HepG2 (cell line): Measurements from ENCODE around the gene PLSCR5. TPM values are rescaled to one million over a fixed set of nuclear protein-coding genes. Genes with fewer than 3 reads are reported as not detected.
A peak's percentile ranks its signal among the peaks of the same experiment; 100 is the strongest.

Experiments used
- EZH2 ChIP-seq: conservative IDR thresholded peaks from 2 replicates; pipeline ENCODE4 v1.6.1; 2012; ENCODE audit warnings: mild to moderate bottlenecking, low read depth, low read length, moderate library complexity
- IKZF1 ChIP-seq: fragments of 450-650 bp; IDR thresholded peaks from 2 replicates; pipeline ENCODE4 v1.7.1; 2016
- MBD4 ChIP-seq: IDR thresholded peaks from 2 replicates; pipeline ENCODE4 v1.6.1; 2012; ENCODE audit warnings: low read length, inconsistent platforms, borderline replicate concordance
- NAIF1 ChIP-seq: sonication (generic); formaldehyde crosslinking; IDR thresholded peaks from 2 replicates; pipeline ENCODE4 v1.5.0; 2020; ENCODE audit warnings: mild to moderate bottlenecking, missing genetic modification reagents, borderline replicate concordance
- REXO4 ChIP-seq: sonication (generic); formaldehyde crosslinking; IDR thresholded peaks from 2 replicates; pipeline ENCODE4 v1.8.0; 2022; ENCODE audit warnings: missing genetic modification reagents, mild to moderate bottlenecking, borderline replicate concordance
- ZMYM2 ChIP-seq: sonication (generic); formaldehyde crosslinking; IDR thresholded peaks from 2 replicates; pipeline ENCODE4 v1.8.0; 2022; ENCODE audit warnings: mild to moderate bottlenecking, missing genetic modification reagents
- ZNF331 ChIP-seq: sonication (generic); formaldehyde crosslinking; IDR thresholded peaks from 2 replicates; pipeline ENCODE4 v1.4.0; 2020; ENCODE audit warnings: missing genetic modification reagents
- ZNF619 ChIP-seq: sonication (generic); formaldehyde crosslinking; IDR thresholded peaks from 2 replicates; pipeline ENCODE4 v1.4.0; 2020; ENCODE audit warnings: mild to moderate bottlenecking, missing genetic modification reagents
- ZNF782 ChIP-seq: sonication (generic); formaldehyde crosslinking; IDR thresholded peaks from 2 replicates; pipeline ENCODE4 v1.4.0; 2020; ENCODE audit warnings: missing genetic modification reagents, mild to moderate bottlenecking, borderline replicate concordance
- polyA plus RNA-seq, 8 experiments: library from polyadenylated mRNA; depleted of rRNA in 3 of 8; stranded (reverse) in 7 of 8; unstranded in 1 of 8; fragments of >200 nt; fragmentation: Illumina TruSeq in 4 of 8; extraction: Trizol in 4 of 8; gene quantifications; 2 replicates each; pipeline versions ENCODE4 v1.2.1 to v1.2.3, GENCODE V29; 2011 to 2016; ENCODE audit warnings: low read depth in 4 of 8, missing spikeins in 1 of 8, mixed read lengths in 1 of 8; ENCODE audit not compliant: insufficient read depth in 1 of 8
- total RNA-seq, 5 experiments: library from RNA; depleted of rRNA; stranded (reverse); fragments of >200 nt; fragmentation: Illumina TruSeq; extraction: Trizol; gene quantifications; 2 replicates each; pipeline ENCODE4 v1.2.3, GENCODE V29; 2016; ENCODE audit warnings: low read depth in 1 of 5
- TF ChIP-seq, protein P1 (sequence below): sonication (generic); formaldehyde crosslinking; IDR thresholded peaks from one replicate; pipeline ENCODE4 v1.5.1; 2020; ENCODE audit warnings: mild to moderate bottlenecking, missing genetic modification reagents; ENCODE audit errors: not compliant biosample characterization
- TF ChIP-seq, protein P2 (sequence below): sonication (generic); formaldehyde crosslinking; IDR thresholded peaks from 2 replicates; pipeline ENCODE4 v1.4.0; 2020; ENCODE audit warnings: missing genetic modification reagents
- TF ChIP-seq, protein P3 (sequence below): sonication (generic); formaldehyde crosslinking; IDR thresholded peaks from 2 replicates; pipeline ENCODE4 v1.8.0; 2022; ENCODE audit warnings: mild to moderate bottlenecking, missing genetic modification reagents
- TF ChIP-seq, protein P4 (sequence below): sonication (generic); formaldehyde crosslinking; IDR thresholded peaks from 2 replicates; pipeline ENCODE4 v1.4.0; 2020; ENCODE audit warnings: low read depth, mild to moderate bottlenecking, missing genetic modification reagents
- TF ChIP-seq, protein P5 (sequence below): sonication (generic); IDR thresholded peaks from 2 replicates; pipeline ENCODE4 v1.6.1; 2016; ENCODE audit warnings: low read depth, borderline replicate concordance

The PLSCR5 gene
- total and polyA plus RNA-seq, 2 of the 13 experiments (the other 11 are each of a cell fraction or from before 2014, with no cell fraction given), result 0.50 TPM; not detected in 1

DNA sequence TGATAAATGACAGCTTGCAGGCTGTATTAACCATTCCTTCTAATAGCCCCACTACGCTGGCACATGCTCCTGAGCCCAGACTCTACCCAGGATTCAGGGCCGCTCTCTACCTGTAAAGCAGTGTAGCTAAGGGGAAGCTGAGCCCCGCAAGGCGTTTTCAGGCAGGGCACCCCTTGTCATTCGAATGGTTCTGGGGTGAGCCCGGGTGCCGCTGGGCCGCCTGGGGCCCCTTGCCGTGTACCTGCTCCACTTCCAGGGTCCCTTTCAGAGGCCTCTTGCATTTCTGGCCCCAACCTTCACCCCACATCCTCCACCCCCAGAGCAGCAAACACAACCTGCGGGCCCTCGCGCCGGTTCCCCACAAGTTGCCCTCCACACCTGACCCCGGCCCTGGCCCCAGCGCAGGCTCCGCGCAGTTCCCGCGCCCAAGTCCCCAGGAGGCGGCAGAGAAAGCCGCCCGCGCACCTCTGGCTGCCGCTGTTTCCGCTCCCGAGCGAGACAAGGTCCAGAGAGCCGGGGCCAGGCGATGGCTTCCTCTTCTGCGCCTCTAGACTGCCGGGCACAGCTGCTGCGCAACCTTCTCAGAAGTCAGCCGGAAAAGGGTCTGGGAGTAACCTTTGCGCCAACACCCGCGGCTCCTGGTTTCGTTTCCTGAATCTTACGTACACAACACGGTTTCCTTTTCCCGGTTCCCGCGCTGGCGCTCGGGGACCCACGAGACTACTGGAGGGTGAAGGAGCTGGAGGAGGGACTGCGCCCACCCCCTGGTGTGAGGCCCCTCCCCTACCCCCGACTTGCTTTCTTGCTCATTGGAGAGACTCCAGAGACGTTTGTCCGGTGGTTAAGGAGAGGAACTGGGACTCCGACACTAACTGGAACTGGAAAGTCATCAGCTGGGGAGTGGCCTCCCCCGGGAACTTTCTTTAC is 60.9 kb downstream of the PLSCR5 start, which contains the start of gene PLSCR1 (continued):
- TF ChIP-seq, protein P1, sequence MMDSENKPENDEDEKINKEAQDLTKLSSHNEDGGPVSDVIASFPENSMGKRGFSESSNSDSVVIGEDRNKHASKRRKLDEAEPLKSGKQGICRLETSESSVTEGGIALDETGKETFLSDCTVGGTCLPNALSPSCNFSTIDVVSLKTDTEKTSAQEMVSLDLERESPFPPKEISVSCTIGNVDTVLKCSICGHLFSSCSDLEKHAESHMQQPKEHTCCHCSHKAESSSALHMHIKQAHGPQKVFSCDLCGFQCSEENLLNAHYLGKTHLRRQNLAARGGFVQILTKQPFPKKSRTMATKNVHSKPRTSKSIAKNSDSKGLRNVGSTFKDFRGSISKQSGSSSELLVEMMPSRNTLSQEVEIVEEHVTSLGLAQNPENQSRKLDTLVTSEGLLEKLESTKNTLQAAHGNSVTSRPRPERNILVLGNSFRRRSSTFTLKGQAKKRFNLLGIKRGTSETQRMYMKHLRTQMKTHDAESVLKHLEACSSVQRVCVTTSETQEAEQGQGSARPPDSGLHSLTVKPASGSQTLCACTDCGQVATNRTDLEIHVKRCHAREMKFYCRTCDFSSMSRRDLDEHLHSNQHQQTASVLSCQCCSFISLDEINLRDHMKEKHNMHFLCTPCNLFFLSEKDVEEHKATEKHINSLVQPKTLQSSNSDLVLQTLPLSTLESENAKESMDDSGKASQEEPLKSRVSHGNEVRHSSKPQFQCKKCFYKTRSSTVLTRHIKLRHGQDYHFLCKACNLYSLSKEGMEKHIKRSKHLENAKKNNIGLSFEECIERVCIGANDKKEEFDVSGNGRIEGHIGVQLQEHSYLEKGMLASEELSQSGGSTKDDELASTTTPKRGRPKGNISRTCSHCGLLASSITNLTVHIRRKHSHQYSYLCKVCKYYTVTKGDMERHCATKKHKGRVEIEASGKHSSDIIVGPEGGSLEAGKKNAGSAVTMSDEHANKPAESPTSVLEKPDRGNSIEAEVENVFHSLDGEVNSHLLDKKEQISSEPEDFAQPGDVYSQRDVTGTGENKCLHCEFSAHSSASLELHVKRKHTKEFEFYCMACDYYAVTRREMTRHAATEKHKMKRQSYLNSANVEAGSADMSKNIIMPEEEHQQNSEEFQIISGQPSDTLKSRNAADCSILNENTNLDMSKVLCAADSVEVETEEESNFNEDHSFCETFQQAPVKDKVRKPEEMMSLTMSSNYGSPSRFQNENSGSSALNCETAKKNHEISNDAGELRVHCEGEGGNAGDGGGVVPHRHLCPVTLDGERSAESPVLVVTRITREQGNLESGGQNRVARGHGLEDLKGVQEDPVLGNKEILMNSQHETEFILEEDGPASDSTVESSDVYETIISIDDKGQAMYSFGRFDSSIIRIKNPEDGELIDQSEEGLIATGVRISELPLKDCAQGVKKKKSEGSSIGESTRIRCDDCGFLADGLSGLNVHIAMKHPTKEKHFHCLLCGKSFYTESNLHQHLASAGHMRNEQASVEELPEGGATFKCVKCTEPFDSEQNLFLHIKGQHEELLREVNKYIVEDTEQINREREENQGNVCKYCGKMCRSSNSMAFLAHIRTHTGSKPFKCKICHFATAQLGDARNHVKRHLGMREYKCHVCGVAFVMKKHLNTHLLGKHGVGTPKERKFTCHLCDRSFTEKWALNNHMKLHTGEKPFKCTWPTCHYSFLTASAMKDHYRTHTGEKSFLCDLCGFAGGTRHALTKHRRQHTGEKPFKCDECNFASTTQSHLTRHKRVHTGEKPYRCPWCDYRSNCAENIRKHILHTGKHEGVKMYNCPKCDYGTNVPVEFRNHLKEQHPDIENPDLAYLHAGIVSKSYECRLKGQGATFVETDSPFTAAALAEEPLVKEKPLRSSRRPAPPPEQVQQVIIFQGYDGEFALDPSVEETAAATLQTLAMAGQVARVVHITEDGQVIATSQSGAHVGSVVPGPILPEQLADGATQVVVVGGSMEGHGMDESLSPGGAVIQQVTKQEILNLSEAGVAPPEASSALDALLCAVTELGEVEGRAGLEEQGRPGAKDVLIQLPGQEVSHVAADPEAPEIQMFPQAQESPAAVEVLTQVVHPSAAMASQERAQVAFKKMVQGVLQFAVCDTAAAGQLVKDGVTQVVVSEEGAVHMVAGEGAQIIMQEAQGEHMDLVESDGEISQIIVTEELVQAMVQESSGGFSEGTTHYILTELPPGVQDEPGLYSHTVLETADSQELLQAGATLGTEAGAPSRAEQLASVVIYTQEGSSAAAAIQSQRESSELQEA, result no peak
- no peak for TF ChIP-seq MBD4
- TF ChIP-seq ZMYM2, result no peak
- TF ChIP-seq, protein P2, sequence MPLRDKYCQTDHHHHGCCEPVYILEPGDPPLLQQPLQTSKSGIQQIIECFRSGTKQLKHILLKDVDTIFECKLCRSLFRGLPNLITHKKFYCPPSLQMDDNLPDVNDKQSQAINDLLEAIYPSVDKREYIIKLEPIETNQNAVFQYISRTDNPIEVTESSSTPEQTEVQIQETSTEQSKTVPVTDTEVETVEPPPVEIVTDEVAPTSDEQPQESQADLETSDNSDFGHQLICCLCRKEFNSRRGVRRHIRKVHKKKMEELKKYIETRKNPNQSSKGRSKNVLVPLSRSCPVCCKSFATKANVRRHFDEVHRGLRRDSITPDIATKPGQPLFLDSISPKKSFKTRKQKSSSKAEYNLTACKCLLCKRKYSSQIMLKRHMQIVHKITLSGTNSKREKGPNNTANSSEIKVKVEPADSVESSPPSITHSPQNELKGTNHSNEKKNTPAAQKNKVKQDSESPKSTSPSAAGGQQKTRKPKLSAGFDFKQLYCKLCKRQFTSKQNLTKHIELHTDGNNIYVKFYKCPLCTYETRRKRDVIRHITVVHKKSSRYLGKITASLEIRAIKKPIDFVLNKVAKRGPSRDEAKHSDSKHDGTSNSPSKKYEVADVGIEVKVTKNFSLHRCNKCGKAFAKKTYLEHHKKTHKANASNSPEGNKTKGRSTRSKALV (CRISPR knock-in tag), result peak; percentile 45; the same call in 1 of the 2 replicates
- no peak for TF ChIP-seq ZNF331
- TF ChIP-seq ZNF782 (CRISPR knock-in tag), result no peak
- TF ChIP-seq IKZF1, result no peak
- TF ChIP-seq ZNF619, result 0 out of 2 replicates have a peak, but pooled peaks have one; percentile 47
- TF ChIP-seq, protein P3, sequence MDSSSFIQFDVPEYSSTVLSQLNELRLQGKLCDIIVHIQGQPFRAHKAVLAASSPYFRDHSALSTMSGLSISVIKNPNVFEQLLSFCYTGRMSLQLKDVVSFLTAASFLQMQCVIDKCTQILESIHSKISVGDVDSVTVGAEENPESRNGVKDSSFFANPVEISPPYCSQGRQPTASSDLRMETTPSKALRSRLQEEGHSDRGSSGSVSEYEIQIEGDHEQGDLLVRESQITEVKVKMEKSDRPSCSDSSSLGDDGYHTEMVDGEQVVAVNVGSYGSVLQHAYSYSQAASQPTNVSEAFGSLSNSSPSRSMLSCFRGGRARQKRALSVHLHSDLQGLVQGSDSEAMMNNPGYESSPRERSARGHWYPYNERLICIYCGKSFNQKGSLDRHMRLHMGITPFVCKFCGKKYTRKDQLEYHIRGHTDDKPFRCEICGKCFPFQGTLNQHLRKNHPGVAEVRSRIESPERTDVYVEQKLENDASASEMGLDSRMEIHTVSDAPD (CRISPR knock-in tag), result no peak
- TF ChIP-seq, protein P4, sequence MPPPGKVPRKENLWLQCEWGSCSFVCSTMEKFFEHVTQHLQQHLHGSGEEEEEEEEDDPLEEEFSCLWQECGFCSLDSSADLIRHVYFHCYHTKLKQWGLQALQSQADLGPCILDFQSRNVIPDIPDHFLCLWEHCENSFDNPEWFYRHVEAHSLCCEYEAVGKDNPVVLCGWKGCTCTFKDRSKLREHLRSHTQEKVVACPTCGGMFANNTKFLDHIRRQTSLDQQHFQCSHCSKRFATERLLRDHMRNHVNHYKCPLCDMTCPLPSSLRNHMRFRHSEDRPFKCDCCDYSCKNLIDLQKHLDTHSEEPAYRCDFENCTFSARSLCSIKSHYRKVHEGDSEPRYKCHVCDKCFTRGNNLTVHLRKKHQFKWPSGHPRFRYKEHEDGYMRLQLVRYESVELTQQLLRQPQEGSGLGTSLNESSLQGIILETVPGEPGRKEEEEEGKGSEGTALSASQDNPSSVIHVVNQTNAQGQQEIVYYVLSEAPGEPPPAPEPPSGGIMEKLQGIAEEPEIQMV (CRISPR knock-in tag), result no peak
- peak; percentile 99 for TF ChIP-seq NAIF1 (CRISPR knock-in tag)
- TF ChIP-seq EZH2, result no peak
- TF ChIP-seq, protein P5, sequence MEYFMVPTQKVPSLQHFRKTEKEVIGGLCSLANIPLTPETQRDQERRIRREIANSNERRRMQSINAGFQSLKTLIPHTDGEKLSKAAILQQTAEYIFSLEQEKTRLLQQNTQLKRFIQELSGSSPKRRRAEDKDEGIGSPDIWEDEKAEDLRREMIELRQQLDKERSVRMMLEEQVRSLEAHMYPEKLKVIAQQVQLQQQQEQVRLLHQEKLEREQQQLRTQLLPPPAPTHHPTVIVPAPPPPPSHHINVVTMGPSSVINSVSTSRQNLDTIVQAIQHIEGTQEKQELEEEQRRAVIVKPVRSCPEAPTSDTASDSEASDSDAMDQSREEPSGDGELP, result peak; percentile 55; the same call in 1 of the 2 replicates
- TF ChIP-seq REXO4 (CRISPR knock-in tag), result no peak
